Subcutaneous adipose tissue (tissue), 4 donors: ENCODE data around the gene ACKR3. TPM values are rescaled to one million over a fixed set of nuclear protein-coding genes. Genes with fewer than 3 reads are reported as not detected.

Source experiments
- CTCF ChIP-seq: fragments of 450-650 bp; IDR thresholded peaks from one replicate; pipeline ENCODE4 v1.5.1; 2016; ENCODE audit warnings: low read depth, mild to moderate bottlenecking, control low read depth, antibody characterized with exemption, moderate library complexity
- total RNA-seq, 4 donors: library from RNA; depleted of rRNA; stranded (reverse); fragments of >200 nt; gene quantifications; one replicate each; pipeline ENCODE4 v1.1.0, GENCODE V29; 2016

ACKR3 gene
- total RNA-seq, 4 donors from 2014 or later: 26.3 to 84.9 (median 38.6) TPM

GRCh38 chr2:236563953-236564352 is 5.7 kb upstream of the ACKR3 start:
- TF ChIP-seq CTCF: no peak

DNA sequence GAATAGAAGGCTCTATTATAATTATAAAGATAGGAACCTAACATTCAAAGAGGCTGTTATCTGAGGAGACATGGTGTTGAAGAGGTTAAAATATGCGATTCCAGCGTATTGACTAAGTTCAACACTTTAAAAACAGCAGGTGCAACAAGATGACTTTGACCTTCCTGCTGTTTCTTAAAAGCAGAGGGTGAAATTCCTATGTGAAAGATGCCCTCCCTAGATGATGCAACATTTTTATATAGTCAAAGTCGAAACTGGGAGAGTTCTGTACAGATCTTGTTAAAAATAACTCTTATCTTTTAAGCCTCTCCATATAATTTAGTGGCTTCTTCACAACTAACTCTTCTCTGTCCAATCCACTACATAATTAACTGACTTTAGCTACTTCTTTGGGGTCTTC is 4.4 kb upstream of the ACKR3 start:
- TF ChIP-seq CTCF: no peak

- no peak for TF ChIP-seq CTCF
Measured at GRCh38 chr2:236565879-236566402, 3.7 kb upstream of the ACKR3 start.

GRCh38 chr2:236566596-236566995 is 3.0 kb upstream of the ACKR3 start:
- TF ChIP-seq CTCF: no peak

GRCh38 chr2:236568068-236568921 is 1.3 kb upstream of the ACKR3 start:
- no peak for TF ChIP-seq CTCF

DNA sequence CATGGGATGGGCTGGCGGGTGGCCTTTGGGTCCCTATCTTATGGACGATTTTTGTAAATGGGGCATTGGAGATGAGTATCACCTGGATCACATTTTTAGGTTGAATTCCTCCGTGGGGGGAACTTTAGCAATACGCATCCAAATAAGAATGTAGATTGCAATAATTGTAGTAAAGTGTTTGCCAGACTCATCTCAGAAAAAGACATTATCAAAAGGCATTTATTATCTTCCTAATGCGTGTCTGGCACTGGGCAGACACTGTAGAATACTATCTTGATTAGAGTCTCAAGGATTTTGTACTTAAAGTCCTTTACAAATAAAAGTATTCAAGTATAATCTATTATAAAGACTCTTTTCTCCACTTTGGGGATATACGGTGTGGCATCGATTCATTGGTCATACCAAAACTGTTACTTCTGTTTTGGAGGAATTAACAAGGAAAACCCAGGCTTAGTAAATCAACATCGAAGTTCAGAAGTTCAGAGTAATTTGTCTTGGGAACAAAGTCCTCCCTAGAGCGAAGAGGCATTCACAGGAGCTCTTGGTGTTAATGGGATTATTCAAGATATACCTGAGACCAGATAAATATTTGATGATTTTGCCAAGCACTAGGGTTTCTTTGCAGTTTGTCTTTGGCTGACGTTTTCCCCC is 578 bp upstream of the ACKR3 start:
- TF ChIP-seq CTCF: no peak
